GM12878 (cell line): ENCODE results near the gene RPL10. TPM values are rescaled to one million over a fixed set of nuclear protein-coding genes. Genes with fewer than 3 reads are reported as not detected.
A peak's percentile ranks its signal among the peaks of the same experiment; 100 is the strongest.

Experiments
- ATAC-seq: fragments of 200-7000 bp; cut with Tn5 transposase; 3 replicates; pipeline ENCODE4 v1.9.1; 2020; ENCODE audit warnings: mild to moderate bottlenecking, moderate library complexity
- BruUV-seq: library from RNA; stranded (reverse); fragments of 400-500 nt; replicated peaks from 2 replicates; lab custom pipeline; 2021; lab: Mats Ljungman, UMichigan
- CTCF ChIA-PET: fragments of 300-600 bp; sonication (Branson Sonifier 250); formaldehyde crosslinking; extraction: SDS; loops from one replicate; lab custom pipeline; 2021; ENCODE audit warnings: inconsistent platforms; lab: Yijun Ruan, JAX
- POLR2A ChIA-PET: fragments of 350-600 bp; formaldehyde crosslinking; extraction: SDS; loops from one replicate; lab custom pipeline; 2021; ENCODE audit warnings: inconsistent platforms; lab: Charles Lee
- RAD21 ChIA-PET: fragments of 300-600 bp; sonication (Branson Sonifier 250); formaldehyde crosslinking; loops from one replicate; lab custom pipeline; 2023; ENCODE audit warnings: antibody characterized with exemption; ENCODE audit not compliant: unreplicated experiment; lab: Charles Lee
- SMC1A ChIA-PET: fragments of 300-600 bp; sonication (Branson Sonifier 250); formaldehyde crosslinking; loops from one replicate; lab custom pipeline; 2023; ENCODE audit not compliant: unreplicated experiment, uncharacterized antibody; lab: Charles Lee
- DNase-seq: peaks from one replicate; pipeline ENCODE4 v3.0.0-alpha.2; 2011; ENCODE audit warnings: low read depth, low spot score
- FAIRE-seq: peaks from 3 replicates; lab custom pipeline; 2011; peaks lifted over from hg19 to GRCh38; lab: Jason Lieb, UNC
- H2AFZ ChIP-seq: 2 replicates; pipeline ENCODE4 v1.6.0; 2011; ENCODE audit warnings: low read depth, low read length, control low read depth; ENCODE audit not compliant: control insufficient read depth
- H3K27ac ChIP-seq: 2 replicates; pipeline ENCODE4 v1.5.1; 2011; ENCODE audit warnings: control low read depth; ENCODE audit not compliant: control insufficient read depth, insufficient read depth
- H3K27me3 ChIP-seq, 2 experiments: replicated peaks in 1 of 2; 2 replicates each; pipeline versions ENCODE4 v1.6.0 to v1.6.1; 2011; ENCODE audit warnings: low read length in 1 of 2; ENCODE audit not compliant: control insufficient read depth in 2 of 2, insufficient read depth in 2 of 2
- H3K36me3 ChIP-seq, 2 experiments: 2 replicates each; pipeline ENCODE4 v1.5.1; 2011; ENCODE audit warnings: low read length in 1 of 2; ENCODE audit not compliant: control insufficient read depth in 2 of 2, insufficient read depth in 2 of 2
- H3K4me1 ChIP-seq: 2 replicates; pipeline ENCODE4 v1.6.1; 2011; ENCODE audit warnings: mild to moderate bottlenecking, low read length, moderate library complexity, mixed read lengths; ENCODE audit not compliant: control insufficient read depth, insufficient read depth
- H3K4me2 ChIP-seq: 2 replicates; pipeline ENCODE4 v1.6.0; 2011; ENCODE audit warnings: control low read depth; ENCODE audit not compliant: control insufficient read depth, insufficient read depth
- H3K4me3 ChIP-seq: fragments of 200-600 bp; sonication (generic); 2 replicates; pipeline ENCODE4 v1.5.1; 2016
- H3K79me2 ChIP-seq: 2 replicates; pipeline ENCODE4 v1.6.0; 2011; ENCODE audit warnings: low read length; ENCODE audit not compliant: control insufficient read depth, insufficient read depth
- H3K9ac ChIP-seq: 2 replicates; pipeline ENCODE4 v1.8.0; 2011; ENCODE audit warnings: low read length, control low read depth, mixed read lengths; ENCODE audit not compliant: control insufficient read depth, insufficient read depth
- H3K9me3 ChIP-seq: replicated peaks from 3 replicates; pipeline ENCODE4 v1.5.1; 2011; ENCODE audit warnings: mild to moderate bottlenecking, low read length; ENCODE audit not compliant: control insufficient read depth, insufficient read depth
- H4K20me1 ChIP-seq: 2 replicates; pipeline ENCODE4 v1.6.0; 2011; ENCODE audit not compliant: control insufficient read depth, insufficient read depth
- ASH2L ChIP-seq: fragments of 300-600, 200-600 bp; sonication (generic); IDR thresholded peaks from 2 replicates; pipeline ENCODE4 v1.6.1; 2017; ENCODE audit warnings: low read depth, mild to moderate bottlenecking, borderline replicate concordance
- ATF3 ChIP-seq: IDR thresholded peaks from 2 replicates; pipeline ENCODE4 v1.6.1; 2011; ENCODE audit warnings: low read depth, mild to moderate bottlenecking, low read length, moderate library complexity, borderline replicate concordance; ENCODE audit errors: extremely low read depth
- ETV6 ChIP-seq, 2 experiments: fragments of 450-650 bp in 1 of 2; IDR thresholded peaks in 1 of 2; conservative IDR thresholded peaks in 1 of 2; 2 replicates each; pipeline ENCODE4 v1.6.1; 2014; ENCODE audit warnings: antibody characterized with exemption in 1 of 2, borderline replicate concordance in 1 of 2, low read depth in 1 of 2, mild to moderate bottlenecking in 1 of 2, moderate library complexity in 1 of 2
- LARP7 ChIP-seq: fragments of 450-650 bp; IDR thresholded peaks from 2 replicates; pipeline ENCODE4 v1.6.1; 2017; ENCODE audit warnings: mild to moderate bottlenecking
- MTA2 ChIP-seq: fragments of 450-650 bp; IDR thresholded peaks from 2 replicates; pipeline ENCODE4 v1.6.1; 2016; ENCODE audit warnings: low read depth, mild to moderate bottlenecking, moderate library complexity
- NBN ChIP-seq: fragments of 450-650 bp; IDR thresholded peaks from 2 replicates; pipeline ENCODE4 v1.6.1; 2016
- PBX3 ChIP-seq: IDR thresholded peaks from 2 replicates; pipeline ENCODE4 v1.6.1; 2011; ENCODE audit warnings: mild to moderate bottlenecking, low read depth, low read length, moderate library complexity; ENCODE audit not compliant: insufficient replicate concordance
- PKNOX1 ChIP-seq: fragments of 450-650 bp; IDR thresholded peaks from 2 replicates; pipeline ENCODE4 v1.6.1; 2016; ENCODE audit warnings: mild to moderate bottlenecking
- RAD21 ChIP-seq: IDR thresholded peaks from 2 replicates; pipeline ENCODE4 v1.6.1; 2011; ENCODE audit warnings: mild to moderate bottlenecking, low read depth, low read length, moderate library complexity; ENCODE audit not compliant: insufficient read depth
- RAD51 ChIP-seq: fragments of 450-650 bp; IDR thresholded peaks from 2 replicates; pipeline ENCODE4 v1.6.1; 2016; ENCODE audit warnings: moderate library complexity, mild to moderate bottlenecking, inconsistent platforms
- SMAD1 ChIP-seq: fragments of 450-650 bp; IDR thresholded peaks from 2 replicates; pipeline ENCODE4 v1.6.1; 2018; ENCODE audit warnings: mild to moderate bottlenecking, low read depth; ENCODE audit not compliant: partially characterized antibody
- ZNF24 ChIP-seq: fragments of 450-650 bp; IDR thresholded peaks from 2 replicates; pipeline ENCODE4 v1.6.1; 2017; ENCODE audit warnings: antibody characterized with exemption, mild to moderate bottlenecking
- WGBS: methylation state at CpG from one replicate; pipeline ENCODE4 v1.1.6; 2016; ENCODE audit warnings: low lambda C conversion rate; ENCODE audit not compliant: insufficient replicate concordance, insufficient coverage; ENCODE audit errors: missing lambda C conversion rate; 5-methylcytosine and 5-hydroxymethylcytosine counted together
- in situ Hi-C: fragments of 300-500 bp; cut with MboI; formaldehyde crosslinking; loops from 9 replicates; pipeline ENCODE4 v1.14.3; 2018; ENCODE audit warnings: mixed read lengths
- intact Hi-C: fragments of 100-400 bp; cut with micrococcal nuclease; formaldehyde crosslinking; loops from one replicate; pipeline ENCODE4 v1.14.2; 2022; ENCODE audit not compliant: unreplicated experiment
- polyA plus RNA-seq, 11 experiments: library from polyadenylated mRNA; depleted of rRNA in 4 of 11; unstranded in 6 of 11; stranded (reverse) in 5 of 11; fragments of >200 nt; fragmentation: Nextera tagmentation in 4 of 11; fragmentation: Illumina TruSeq in 1 of 11; extraction: Ambion mirVana in 4 of 11; extraction: Trizol in 1 of 11; gene quantifications; 1 replicate in 1 of 11; 2 replicates in 10 of 11; pipeline versions ENCODE4 v1.2.1 to v1.2.3, GENCODE V29; 2011 to 2016; ENCODE audit warnings: inconsistent platforms in 2 of 11, missing spikeins in 2 of 11, low read depth in 1 of 11
- total RNA-seq, 4 experiments: library from RNA; depleted of rRNA in 3 of 4; stranded (reverse); fragments of >200 nt in 3 of 4; fragmentation: Illumina TruSeq in 1 of 4; extraction: Trizol in 1 of 4; gene quantifications; 2 replicates each; pipeline versions ENCODE4 v1.2.1 to v1.2.3, GENCODE V29; 2013 to 2021

RPL10 gene
- total and polyA plus RNA-seq, 10 of the 15 experiments (the other 5 are each of a cell fraction or from before 2014, with no cell fraction given), result 1,938 to 7,222 (median 4,494) TPM

- CTCF ChIA-PET, result no interaction called here
- POLR2A ChIA-PET, result no interaction called here
- Histone ChIP-seq H3K27me3 (no peaks in the 10 kb centered on the region), H3K4me1 (no peaks in the 10 kb centered on the region), H3K79me2 (no peaks in the 10 kb centered on the region), H4K20me1 (no peaks in the 10 kb centered on the region), H2AFZ (no peak overlapping the region), H3K36me3 (peaks cover 0 to 53% of the 10 kb centered on the region in 2 experiments; a peak in 2 of 4 replicates), H3K4me2 (no peak overlapping the region), H3K9me3 (no peaks in the 10 kb centered on the region; the same call in 2 of the 3 replicates), H3K9ac (no peak overlapping the region), H3K4me3 (no peak overlapping the region), H3K27ac (no peak overlapping the region)
- RAD21 ChIA-PET, result no interaction called here
- ATAC-seq, result no peak
- 42% methylated on average over 13 of the region's 13 CpGs for WGBS
- no peak for FAIRE-seq
- in situ Hi-C loops, result no loop called here
- TSS peak; percentile 57 for BruUV-seq
- TF ChIP-seq RAD51 (no peak), ZNF24 (no peak), PBX3 (no peak), ASH2L (no peak), NBN (no peak), ETV6 (conservative IDR thresholded peaks at IDR 0.05 in 1 of 2, IDR thresholded peaks at IDR 0.05 in 1 of 2; ENCODE audit: borderline replicate concordance in 1 of 2, low read depth in 1 of 2) (no peak), ATF3 (no peak), MTA2 (no peak), SMAD1 (no peak), LARP7 (no peak), PKNOX1 (no peak), RAD21 (no peak)
- SMC1A ChIA-PET, result no interaction called here
- intact Hi-C loops, result no loop called here
- DNase-seq, result no peak
These were observed 45.7 kb upstream of the RPL10 start for GRCh38 chrX:154352466-154352865.
